GM12892 (cell line): Measurements from ENCODE around the gene TARS1.

Experiments used
- POLR2A ChIP-seq: IDR thresholded peaks from 2 replicates; pipeline ENCODE4 v1.6.1; 2011; ENCODE audit warnings: low read depth, low read length, control low read depth
- POLR2AphosphoS5 ChIP-seq: IDR thresholded peaks from 2 replicates; pipeline ENCODE4 v1.6.1; 2011; ENCODE audit warnings: low read depth, low read length, control low read depth
- TAF1 ChIP-seq: IDR thresholded peaks from 2 replicates; pipeline ENCODE4 v1.6.1; 2011; ENCODE audit warnings: low read depth, mild to moderate bottlenecking, control low read depth, low read length, borderline replicate concordance

DNA sequence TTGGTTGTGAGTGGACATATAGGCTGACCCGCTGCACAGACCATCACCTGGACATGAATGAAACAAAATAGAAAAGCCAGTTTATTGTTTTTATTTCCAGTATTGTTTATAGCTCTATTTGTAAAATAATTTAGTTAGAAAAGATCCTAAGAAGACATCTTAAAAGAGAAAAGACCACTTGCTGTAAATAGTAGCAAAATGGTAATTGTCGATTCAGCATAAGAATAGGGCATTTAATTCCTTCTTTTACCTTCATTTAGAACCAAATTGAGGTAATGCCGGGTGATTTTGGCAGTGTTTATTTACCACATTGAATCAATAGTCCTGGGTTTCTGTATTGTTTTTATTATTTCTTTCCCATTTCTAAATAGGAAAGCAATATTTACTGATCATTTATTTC, 7.4 kb downstream of the TARS1 start:
- no peak for TF ChIP-seq POLR2A
- no peak for TF ChIP-seq TAF1
- no peak for TF ChIP-seq POLR2AphosphoS5
